ENCODE results near the gene PRIMA1.

DNA sequence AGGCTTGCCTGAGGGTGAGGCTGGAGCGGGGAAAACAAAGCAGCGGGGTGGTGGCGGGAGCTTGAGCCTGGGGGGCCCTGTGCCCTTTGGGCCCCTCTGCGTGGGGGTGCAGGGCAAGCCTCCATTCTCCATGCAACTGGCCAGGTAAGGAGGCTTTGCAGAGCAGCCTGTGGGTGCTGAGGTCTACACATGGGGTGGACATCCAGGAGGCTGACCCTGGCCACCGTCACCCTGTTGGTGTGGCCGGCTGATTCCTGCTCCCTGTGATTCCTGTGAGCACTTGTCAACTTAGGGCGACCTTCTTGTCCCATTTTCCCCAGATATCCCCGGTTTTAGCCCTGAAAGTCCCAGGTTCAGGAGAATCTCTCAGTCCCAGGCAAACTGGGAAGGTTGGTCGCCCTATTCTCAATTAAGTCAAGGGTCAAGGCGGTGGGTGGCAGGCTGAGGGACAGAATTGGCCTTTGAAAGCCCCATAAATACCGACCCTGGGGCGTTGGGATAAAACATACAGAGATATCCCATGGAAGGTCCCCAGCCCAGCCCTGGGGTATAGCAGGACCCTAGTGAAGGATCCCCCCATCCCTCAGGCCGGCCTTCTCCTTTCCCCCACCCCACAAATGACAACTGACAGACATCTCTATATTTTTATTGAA lies 70.5 kb downstream of the PRIMA1 start:
- no peak for TF ChIP-seq POLR2A (IDR thresholded peaks at IDR 0.05)
- TF ChIP-seq, protein P1, sequence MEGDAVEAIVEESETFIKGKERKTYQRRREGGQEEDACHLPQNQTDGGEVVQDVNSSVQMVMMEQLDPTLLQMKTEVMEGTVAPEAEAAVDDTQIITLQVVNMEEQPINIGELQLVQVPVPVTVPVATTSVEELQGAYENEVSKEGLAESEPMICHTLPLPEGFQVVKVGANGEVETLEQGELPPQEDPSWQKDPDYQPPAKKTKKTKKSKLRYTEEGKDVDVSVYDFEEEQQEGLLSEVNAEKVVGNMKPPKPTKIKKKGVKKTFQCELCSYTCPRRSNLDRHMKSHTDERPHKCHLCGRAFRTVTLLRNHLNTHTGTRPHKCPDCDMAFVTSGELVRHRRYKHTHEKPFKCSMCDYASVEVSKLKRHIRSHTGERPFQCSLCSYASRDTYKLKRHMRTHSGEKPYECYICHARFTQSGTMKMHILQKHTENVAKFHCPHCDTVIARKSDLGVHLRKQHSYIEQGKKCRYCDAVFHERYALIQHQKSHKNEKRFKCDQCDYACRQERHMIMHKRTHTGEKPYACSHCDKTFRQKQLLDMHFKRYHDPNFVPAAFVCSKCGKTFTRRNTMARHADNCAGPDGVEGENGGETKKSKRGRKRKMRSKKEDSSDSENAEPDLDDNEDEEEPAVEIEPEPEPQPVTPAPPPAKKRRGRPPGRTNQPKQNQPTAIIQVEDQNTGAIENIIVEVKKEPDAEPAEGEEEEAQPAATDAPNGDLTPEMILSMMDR (IDR thresholded peaks at IDR 0.05), result no peak

Data from stomach (tissue), 4 donors.